PC-3 (cell line): ENCODE data around the gene DBNDD2.

Experiments used
- CTCF ChIP-seq: fragments of 300-600 bp; sonication (generic); conservative IDR thresholded peaks from 2 replicates; pipeline ENCODE4 v1.5.1; 2017; ENCODE audit warnings: antibody characterized with exemption, low read depth, mild to moderate bottlenecking, low read length
- EZH2 ChIP-seq: fragments of 300-600 bp; sonication (generic); IDR thresholded peaks from one replicate; pipeline ENCODE4 v1.6.1; 2017; ENCODE audit warnings: antibody characterized with exemption, mild to moderate bottlenecking, low read length; ENCODE audit not compliant: unreplicated experiment
- EZH2phosphoT487 ChIP-seq: fragments of 300-600 bp; sonication (generic); IDR thresholded peaks from 2 replicates; pipeline ENCODE4 v1.6.1; 2018; ENCODE audit warnings: mild to moderate bottlenecking, antibody characterized with exemption, low read length, borderline replicate concordance

GRCh38 chr20:45377269-45377668 lies 30.8 kb upstream of the DBNDD2 start:
- TF ChIP-seq CTCF (no peak), EZH2 (no peak), EZH2phosphoT487 (no peak)
